Brain microvascular endothelial cell (primary cell): ENCODE data around the gene TNS2.

Experiments used
- DNase-seq: peaks from one replicate; pipeline ENCODE4 v3.0.0-alpha.2; 2020
- H3K27ac ChIP-seq: fragments of 250-450 bp; sonication (Bioruptor Pico); 2 replicates; pipeline ENCODE4 v1.5.1; 2020; ENCODE audit warnings: mild to moderate bottlenecking, moderate library complexity
- H3K27me3 ChIP-seq: fragments of 250-450 bp; sonication (Bioruptor Pico); replicated peaks from 2 replicates; pipeline ENCODE4 v1.5.1; 2020; ENCODE audit warnings: mild to moderate bottlenecking
- H3K36me3 ChIP-seq: fragments of 250-450 bp; sonication (Bioruptor Pico); replicated peaks from 2 replicates; pipeline ENCODE4 v1.5.1; 2020; ENCODE audit warnings: mild to moderate bottlenecking
- H3K4me3 ChIP-seq: 2 replicates; pipeline ENCODE4 v1.5.1; 2011; ENCODE audit warnings: low read depth, mild to moderate bottlenecking, control low read depth, low read length, moderate library complexity
- in situ Hi-C: cut with HindIII; loops from 2 replicates; pipeline ENCODE4 v1.10.0; 2017; ENCODE audit warnings: low sequenced_read_pairs, low pct_ligation_motif_present
- TF ChIP-seq, protein P1 (sequence below): IDR thresholded peaks from 2 replicates; pipeline ENCODE4 v1.5.1; 2011; ENCODE audit warnings: low read depth, mild to moderate bottlenecking, moderate library complexity, low read length, control low read depth, inconsistent platforms; ENCODE audit errors: missing control alignments

Gene TNS2

GRCh38 chr12:53059434-53060063 lies 9.7 kb downstream of the TNS2 start:
- no peaks in the 10 kb centered on the region for H3K27me3 ChIP-seq
- DNase-seq = no peak
- no peak overlapping the region for H3K27ac ChIP-seq
- TF ChIP-seq, protein P1, sequence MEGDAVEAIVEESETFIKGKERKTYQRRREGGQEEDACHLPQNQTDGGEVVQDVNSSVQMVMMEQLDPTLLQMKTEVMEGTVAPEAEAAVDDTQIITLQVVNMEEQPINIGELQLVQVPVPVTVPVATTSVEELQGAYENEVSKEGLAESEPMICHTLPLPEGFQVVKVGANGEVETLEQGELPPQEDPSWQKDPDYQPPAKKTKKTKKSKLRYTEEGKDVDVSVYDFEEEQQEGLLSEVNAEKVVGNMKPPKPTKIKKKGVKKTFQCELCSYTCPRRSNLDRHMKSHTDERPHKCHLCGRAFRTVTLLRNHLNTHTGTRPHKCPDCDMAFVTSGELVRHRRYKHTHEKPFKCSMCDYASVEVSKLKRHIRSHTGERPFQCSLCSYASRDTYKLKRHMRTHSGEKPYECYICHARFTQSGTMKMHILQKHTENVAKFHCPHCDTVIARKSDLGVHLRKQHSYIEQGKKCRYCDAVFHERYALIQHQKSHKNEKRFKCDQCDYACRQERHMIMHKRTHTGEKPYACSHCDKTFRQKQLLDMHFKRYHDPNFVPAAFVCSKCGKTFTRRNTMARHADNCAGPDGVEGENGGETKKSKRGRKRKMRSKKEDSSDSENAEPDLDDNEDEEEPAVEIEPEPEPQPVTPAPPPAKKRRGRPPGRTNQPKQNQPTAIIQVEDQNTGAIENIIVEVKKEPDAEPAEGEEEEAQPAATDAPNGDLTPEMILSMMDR = no peak
- H3K36me3 ChIP-seq = peaks cover 64% of the 10 kb centered on the region
- H3K4me3 ChIP-seq = no peak overlapping the region
- in situ Hi-C loops = no loop called here

DNA sequence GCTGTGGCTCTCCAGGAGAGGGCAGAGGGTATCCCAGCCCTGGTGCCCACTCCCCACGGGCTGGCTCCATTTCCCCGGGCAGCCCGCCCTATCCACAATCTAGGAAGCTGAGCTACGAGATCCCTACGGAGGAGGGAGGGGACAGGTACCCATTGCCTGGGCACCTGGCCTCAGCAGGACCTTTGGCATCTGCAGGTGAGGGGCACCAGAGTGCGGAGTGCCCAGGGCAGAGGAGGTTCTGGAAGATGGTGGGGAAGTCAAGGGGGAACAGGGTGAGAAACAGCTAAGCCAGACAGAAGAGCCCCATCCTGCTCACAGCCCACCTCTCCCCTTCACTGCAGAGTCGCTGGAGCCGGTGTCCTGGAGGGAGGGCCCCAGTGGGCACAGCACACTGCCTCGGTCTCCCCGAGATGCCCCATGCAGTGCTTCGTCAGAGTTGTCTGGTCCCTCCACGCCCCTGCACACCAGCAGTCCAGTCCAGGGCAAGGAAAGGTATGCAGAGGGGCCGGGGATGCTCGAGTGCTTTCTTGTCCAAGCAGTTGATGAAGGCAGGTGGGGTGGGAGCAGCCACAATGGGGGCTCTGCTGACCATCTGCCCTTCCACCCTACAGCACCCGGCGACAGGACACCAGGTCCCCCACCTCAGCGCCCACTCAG lies 10.3 kb downstream of the TNS2 start:
- TF ChIP-seq, protein P1 = no peak
- no peak overlapping the region for H3K4me3 ChIP-seq
- no peaks in the 10 kb centered on the region for H3K27me3 ChIP-seq
- H3K27ac ChIP-seq = no peak overlapping the region
- peaks cover 67% of the 10 kb centered on the region for H3K36me3 ChIP-seq
- DNase-seq = no peak
- in situ Hi-C loops = no loop called here

- DNase-seq = no peak
- H3K36me3 ChIP-seq = peaks cover 67% of the 10 kb centered on the region
- H3K27ac ChIP-seq = no peak overlapping the region
- H3K4me3 ChIP-seq = no peak overlapping the region
- TF ChIP-seq, protein P1 = no peak
- in situ Hi-C loops = no loop called here
- H3K27me3 ChIP-seq = no peaks in the 10 kb centered on the region
Measured at GRCh38 chr12:53060721-53061276, 10.9 kb downstream of the TNS2 start.

- in situ Hi-C loops = no loop called here
- TF ChIP-seq, protein P1 = peak; percentile 35
- no peak overlapping the region for H3K4me3 ChIP-seq
- H3K27me3 ChIP-seq = no peaks in the 10 kb centered on the region
- no peak overlapping the region for H3K27ac ChIP-seq
- H3K36me3 ChIP-seq = peaks cover 69% of the 10 kb centered on the region
- DNase-seq = no peak
Measured at GRCh38 chr12:53061404-53062010, 11.6 kb downstream of the TNS2 start.

GRCh38 chr12:53062011-53062961 lies 12.4 kb downstream of the TNS2 start:
- H3K36me3 ChIP-seq = peaks cover 67% of the 10 kb centered on the region
- TF ChIP-seq, protein P1 = no peak
- H3K27ac ChIP-seq = no peak overlapping the region
- in situ Hi-C loops = no loop called here
- DNase-seq = no peak
- no peak overlapping the region for H3K4me3 ChIP-seq
- no peaks in the 10 kb centered on the region for H3K27me3 ChIP-seq
